GM19438 (cell line): ENCODE data around the gene RPS4Y2.

Source experiments
- ATAC-seq: cut with Tn5 transposase; IDR thresholded peaks from one replicate; pipeline ENCODE4 v1.9.1; 2021; ENCODE audit warnings: low read depth; ENCODE audit not compliant: unreplicated experiment

The RPS4Y2 gene

DNA sequence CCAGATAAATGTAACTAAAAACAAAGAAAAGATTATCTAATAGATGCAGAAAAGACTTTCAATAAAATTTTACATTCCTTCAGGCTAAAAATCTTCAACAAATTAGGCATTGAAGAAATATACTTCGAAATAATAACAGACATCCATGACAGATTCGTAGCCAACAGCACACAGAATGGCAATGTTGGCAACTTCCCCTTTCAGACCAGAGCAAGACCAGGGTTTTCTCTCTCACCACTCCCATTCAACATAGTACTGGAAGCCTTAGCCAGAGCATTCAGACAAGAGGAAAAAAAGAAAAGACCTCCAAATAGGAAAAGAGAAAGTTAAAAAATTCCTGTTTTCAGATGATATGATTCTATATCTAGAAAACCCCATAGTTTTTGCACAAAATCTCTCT lies 61.2 kb downstream of the RPS4Y2 start:
- ATAC-seq, result no peak
